Measurements from ENCODE around the gene MAMSTR. TPM values are rescaled to one million over a fixed set of nuclear protein-coding genes. Genes with fewer than 3 reads are reported as not detected.

Gene MAMSTR
- total RNA-seq, 4 donors from 2014 or later = 0.26 to 24.2 (median 3.0) TPM; not detected in 1

DNA sequence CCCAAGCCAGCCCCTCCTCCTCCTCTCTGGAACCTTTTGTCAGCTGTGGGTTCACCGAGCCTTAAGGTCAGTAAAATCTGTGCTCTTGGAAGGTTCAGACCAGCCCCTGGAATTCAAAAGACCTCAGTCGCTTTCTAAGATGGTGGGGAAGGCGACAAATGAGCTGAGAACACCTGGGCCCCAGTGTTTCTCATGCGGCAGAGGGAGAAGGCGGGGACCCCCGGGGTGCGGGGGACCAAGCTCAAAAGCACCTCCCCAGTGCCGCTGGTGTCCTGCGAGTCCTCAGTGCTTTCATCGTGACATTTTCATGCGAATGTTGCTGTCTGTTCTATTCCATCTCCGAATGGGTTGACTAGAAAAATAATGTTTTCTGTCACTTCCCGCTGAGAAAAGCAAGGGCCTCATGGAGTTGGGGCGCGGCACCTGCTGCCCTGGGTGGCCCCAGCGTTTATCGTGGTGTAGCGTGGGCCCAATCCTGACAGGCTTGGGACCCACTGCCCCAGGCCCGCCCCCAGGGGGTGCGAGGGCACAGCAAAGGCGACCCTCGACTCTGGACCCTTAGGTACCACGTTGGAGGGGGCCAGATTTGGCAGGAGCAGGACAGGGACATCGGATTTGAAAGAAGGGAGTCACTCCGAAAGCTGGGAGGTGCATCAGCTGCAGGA, 46.0 kb downstream of the MAMSTR start:
- Histone ChIP-seq H3K27ac (no peak overlapping the region), H3K4me3 (no peak overlapping the region), H3K27me3 (no peaks in the 10 kb centered on the region), H3K4me1 (no peaks in the 10 kb centered on the region), H3K36me3 (no peaks in the 10 kb centered on the region), H3K9me3 (no peaks in the 10 kb centered on the region)
- no peak for DNase-seq
- intact Hi-C loops (cut with DNase I; ENCODE audit: low total_unique reads) = no loop called here
- TF ChIP-seq, protein P1, sequence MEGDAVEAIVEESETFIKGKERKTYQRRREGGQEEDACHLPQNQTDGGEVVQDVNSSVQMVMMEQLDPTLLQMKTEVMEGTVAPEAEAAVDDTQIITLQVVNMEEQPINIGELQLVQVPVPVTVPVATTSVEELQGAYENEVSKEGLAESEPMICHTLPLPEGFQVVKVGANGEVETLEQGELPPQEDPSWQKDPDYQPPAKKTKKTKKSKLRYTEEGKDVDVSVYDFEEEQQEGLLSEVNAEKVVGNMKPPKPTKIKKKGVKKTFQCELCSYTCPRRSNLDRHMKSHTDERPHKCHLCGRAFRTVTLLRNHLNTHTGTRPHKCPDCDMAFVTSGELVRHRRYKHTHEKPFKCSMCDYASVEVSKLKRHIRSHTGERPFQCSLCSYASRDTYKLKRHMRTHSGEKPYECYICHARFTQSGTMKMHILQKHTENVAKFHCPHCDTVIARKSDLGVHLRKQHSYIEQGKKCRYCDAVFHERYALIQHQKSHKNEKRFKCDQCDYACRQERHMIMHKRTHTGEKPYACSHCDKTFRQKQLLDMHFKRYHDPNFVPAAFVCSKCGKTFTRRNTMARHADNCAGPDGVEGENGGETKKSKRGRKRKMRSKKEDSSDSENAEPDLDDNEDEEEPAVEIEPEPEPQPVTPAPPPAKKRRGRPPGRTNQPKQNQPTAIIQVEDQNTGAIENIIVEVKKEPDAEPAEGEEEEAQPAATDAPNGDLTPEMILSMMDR (IDR thresholded peaks at IDR 0.05) = no peak
- TF ChIP-seq POLR2A (IDR thresholded peaks at IDR 0.05) = no peak

DNA sequence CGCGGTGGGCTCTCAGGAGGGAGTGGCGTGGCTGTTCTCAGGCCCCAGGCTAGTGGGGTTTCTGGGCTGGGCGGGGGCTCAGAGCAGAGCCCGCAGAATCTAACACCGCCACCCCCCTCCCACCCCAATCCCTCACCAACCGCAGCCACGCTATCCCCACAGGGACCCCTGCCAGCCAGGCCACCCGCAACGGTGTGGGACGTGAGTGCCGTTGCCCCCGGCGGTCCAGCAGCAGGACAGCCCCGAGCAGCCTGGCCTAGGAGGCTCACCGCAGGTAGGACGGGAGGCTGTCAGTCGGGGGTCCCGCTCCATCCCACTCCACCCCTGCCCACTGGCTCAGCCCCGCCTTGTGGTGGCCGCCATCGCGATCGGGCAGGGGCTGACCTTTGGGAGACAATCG, 46.5 kb downstream of the MAMSTR start, which contains the start of gene NTN5:
Gene NTN5, minus strand, starts transcription at position 24 of the 400 bp plus-strand sequence. CDS start 2,031 bp downstream, outside the sequence.
- no peak within 1 kb of the TSS for H3K27ac ChIP-seq
- no peaks in the 10 kb centered on the region for H3K9me3 ChIP-seq
- H3K27me3 ChIP-seq = no peaks in the 10 kb centered on the region
- DNase-seq = no peak
- H3K36me3 ChIP-seq = no peaks in the 10 kb centered on the region
- intact Hi-C loops (cut with DNase I; ENCODE audit: low total_unique reads) = no loop called here
- no peaks in the 10 kb centered on the region for H3K4me1 ChIP-seq
- TF ChIP-seq, protein P1 (IDR thresholded peaks at IDR 0.05) = no peak
- TF ChIP-seq POLR2A (IDR thresholded peaks at IDR 0.05) = no peak
- no peak within 1 kb of the TSS for H3K4me3 ChIP-seq

DNA sequence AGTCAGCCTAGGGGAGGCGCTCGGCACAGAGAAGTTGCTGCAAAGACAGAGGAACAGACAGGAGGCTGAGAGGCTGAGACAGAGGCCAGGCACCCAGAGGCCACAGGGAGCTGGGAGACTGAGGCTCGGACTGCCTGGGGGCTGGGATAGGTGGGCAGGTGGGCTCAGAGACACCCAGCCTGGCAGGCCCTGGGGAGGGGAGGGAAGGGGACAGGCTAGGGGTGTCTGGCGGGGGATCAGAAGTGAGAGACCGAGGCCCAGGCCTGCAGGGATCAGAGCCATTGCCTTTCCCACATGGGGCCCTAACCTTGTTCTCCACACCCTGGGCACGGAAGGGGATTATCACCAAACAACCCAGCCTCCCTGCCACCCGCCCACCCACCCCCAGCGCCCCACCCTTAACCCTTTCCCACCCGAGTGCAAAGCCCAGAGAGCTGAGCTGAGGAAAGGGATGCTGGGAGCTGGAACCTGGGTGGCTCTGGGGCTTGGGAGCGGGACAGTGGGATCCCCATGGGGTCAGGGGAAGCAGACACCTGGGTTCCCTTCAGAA, 48.0 kb downstream of the MAMSTR start:
- Histone ChIP-seq H3K4me3 (no peak overlapping the region), H3K27ac (no peak overlapping the region), H3K9me3 (no peaks in the 10 kb centered on the region), H3K36me3 (no peaks in the 10 kb centered on the region), H3K27me3 (no peaks in the 10 kb centered on the region), H3K4me1 (no peaks in the 10 kb centered on the region)
- TF ChIP-seq, protein P1 (IDR thresholded peaks at IDR 0.05) = no peak
- TF ChIP-seq POLR2A (IDR thresholded peaks at IDR 0.05) = no peak
- no peak for DNase-seq
- intact Hi-C loops (cut with DNase I; ENCODE audit: low total_unique reads) = no loop called here

DNA sequence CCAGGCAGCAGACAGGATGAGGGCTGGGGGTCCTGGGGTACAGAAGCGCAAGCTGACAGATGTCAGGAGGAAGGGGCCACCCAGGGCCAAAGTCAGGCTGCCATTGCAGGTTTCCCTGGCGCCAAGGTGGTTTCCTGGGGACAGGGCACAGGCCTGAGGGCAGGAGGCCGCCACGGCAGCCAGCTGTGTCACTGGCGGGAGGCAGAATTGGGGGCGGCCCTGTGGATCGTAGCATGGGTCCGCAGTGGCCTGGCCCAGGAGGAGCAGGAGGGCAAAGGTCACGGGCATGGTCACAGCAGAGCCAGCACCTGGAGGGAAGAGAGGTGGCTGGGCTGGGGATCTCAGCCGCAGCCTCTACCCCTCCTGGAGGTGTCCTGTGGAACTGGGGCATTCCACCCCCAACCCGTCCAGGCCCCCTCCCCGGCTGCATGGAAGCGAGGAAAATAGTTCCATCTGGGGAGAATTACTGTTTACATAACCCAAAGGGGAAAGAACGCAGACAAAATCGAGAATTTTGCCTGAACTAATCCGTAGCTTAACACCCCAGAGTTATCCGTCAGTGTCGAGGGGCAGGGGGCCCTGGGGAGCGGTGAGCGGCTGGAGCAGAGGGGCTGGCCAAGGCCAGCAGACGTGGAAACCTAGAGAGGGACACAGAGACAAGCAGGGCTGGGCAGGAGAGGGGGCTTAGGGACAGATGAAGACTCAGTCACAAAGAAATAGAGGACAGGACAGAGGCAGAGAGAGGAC, 48.7 kb downstream of the MAMSTR start:
- no peaks in the 10 kb centered on the region for H3K36me3 ChIP-seq
- TF ChIP-seq POLR2A (IDR thresholded peaks at IDR 0.05) = no peak
- TF ChIP-seq, protein P1 (IDR thresholded peaks at IDR 0.05) = no peak
- no peaks in the 10 kb centered on the region for H3K27me3 ChIP-seq
- no peak overlapping the region for H3K27ac ChIP-seq
- no peak overlapping the region for H3K4me3 ChIP-seq
- H3K9me3 ChIP-seq = no peaks in the 10 kb centered on the region
- intact Hi-C loops (cut with DNase I; ENCODE audit: low total_unique reads) = no loop called here
- no peak for DNase-seq
- H3K4me1 ChIP-seq = no peaks in the 10 kb centered on the region

All from uterus (tissue), 4 donors.